Activated naive CD4-positive, alpha-beta T cell treated with Interleukin-2 at 50 U/mL for 16 hours (primary cell): ENCODE data around the gene KIAA1755.

ENCODE experiments used
- DNase-seq: peaks from one replicate; pipeline ENCODE4 v3.0.0-alpha.2; 2020

The KIAA1755 gene

GRCh38 chr20:38231531-38232121 lies 28.9 kb downstream of the KIAA1755 start:
- no peak for DNase-seq

- no peak for DNase-seq
These were observed 29.5 kb downstream of the KIAA1755 start for GRCh38 chr20:38230957-38231526.

- no peak for DNase-seq
These were observed 30.3 kb downstream of the KIAA1755 start for GRCh38 chr20:38230253-38230551.

DNA sequence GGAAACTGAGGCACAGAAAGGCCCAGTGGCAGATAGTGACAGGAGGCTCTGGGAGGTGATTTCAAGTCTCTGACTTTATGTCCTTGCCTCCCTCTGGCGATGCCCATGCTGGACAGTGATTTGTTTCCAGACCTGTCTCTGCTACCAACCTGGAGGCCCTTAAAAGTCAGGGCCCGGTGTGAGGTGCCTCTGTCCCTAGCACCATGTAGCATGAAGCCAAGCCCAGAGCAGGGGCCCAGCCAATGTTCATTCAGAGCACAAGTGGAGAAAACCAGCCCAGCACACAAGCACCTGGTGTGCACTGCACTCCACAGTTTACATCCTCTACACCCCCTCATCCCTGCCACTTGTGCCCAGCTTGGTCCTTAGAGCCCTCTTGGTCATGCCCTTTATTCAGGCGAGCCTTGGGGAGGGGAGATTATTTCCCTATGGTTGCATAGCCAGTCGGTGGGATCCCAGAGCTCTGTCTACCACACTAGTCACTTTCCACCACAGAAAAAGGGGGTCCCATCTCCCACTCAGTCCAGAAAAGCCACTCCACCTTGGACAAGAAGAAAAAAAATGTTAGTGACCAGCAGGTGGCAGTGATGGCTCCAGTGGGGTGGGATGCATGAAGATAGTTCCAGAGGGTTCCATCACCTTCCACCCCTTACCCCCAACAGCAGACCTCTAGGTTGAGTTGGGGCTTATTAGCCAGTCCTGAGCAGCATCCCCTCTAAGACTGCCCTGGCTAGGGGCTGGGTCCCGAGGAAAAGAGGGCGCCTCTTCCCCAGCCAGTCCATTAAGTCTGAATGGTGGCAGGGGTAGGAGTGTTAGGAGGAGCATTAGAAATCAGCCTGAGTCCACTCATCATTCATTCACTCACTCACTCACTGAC lies 30.9 kb downstream of the KIAA1755 start:
- no peak for DNase-seq

DNA sequence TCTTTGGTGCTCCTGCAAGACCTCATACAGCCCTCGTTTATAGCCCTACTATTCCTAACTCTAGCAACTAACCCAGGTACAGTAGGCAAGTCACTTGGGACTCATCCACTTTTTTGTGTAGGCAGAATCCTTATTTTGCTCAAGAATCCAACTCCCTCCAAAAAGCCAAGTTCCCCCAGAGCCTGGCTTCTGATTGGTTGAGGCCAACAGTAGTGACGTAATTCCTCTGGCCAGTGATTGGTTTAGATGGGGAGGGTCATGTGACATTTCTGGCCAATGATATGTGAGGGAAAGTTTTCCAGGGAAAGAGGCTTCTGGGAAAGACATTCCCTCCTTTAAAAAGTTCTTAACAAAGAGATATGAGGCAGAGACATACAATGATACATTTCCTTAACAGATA lies 32.1 kb downstream of the KIAA1755 start:
- no peak for DNase-seq

GRCh38 chr20:38227420-38228360 lies 32.8 kb downstream of the KIAA1755 start:
- DNase-seq: no peak

DNA sequence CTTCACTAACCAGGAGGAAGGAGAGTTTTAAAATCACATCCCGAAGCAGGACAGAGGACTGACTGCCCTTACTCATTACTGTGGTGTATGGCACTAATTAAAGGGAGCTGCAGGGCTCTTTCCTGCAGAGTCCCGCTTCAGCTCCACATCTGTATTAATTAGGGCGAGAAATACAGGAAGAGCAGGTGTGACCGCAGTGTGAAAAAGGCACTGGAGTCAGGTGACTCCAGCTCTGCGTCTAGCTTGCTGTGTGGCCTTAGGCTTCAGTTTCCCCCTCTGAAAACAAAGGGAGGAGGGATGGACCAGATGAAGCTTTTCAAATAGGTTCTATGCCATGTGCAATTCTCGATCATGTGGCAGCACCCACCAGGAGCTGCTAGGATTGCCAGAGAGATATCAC lies 34.0 kb downstream of the KIAA1755 start:
- DNase-seq: no peak

- DNase-seq: no peak
These were observed 34.7 kb downstream of the KIAA1755 start for GRCh38 chr20:38225900-38226263.

- DNase-seq: no peak
These were observed 35.2 kb downstream of the KIAA1755 start for GRCh38 chr20:38225240-38225899.

- DNase-seq: no peak
These were observed 36.0 kb downstream of the KIAA1755 start for GRCh38 chr20:38224531-38224930.

GRCh38 chr20:38223743-38224100 lies 36.8 kb downstream of the KIAA1755 start:
- DNase-seq: no peak

DNA sequence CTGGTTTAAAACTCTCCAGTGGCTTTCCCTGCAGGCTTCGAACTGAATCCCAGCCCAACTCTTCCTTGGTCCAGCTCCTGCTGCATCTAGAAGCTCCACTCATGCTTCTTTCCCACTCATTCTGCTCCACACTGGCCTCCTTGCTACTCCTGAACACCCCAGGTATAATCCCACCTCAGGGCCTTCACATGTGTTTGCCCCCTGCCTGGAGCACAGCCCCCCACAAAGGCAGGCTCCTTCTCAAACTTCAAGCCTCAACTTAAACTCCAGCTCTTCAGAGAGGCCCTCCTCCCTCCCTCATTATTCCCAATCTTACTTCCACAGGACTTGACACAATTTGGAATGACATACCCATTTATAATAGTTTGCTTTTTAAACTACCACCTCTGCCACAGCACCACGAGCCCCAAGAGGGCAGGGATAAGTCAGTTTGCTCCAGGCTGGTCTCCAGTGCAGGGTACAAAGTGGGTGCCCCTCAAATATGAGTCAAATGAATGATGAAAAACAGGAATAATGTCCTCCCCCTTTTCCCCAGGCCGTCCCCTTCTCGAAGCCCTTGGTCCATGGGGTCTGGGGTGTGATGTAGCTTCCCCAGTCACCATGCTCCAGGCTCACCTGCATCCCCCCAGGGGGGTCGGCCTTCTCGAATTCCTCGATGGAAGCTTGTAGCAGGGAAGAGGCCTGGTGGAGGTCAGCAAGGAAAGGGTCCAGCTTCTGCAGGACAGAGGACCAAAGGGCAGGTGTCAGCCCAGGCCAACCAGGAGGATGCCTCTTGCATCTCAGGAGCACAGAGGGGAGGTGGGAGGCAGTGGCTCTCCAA lies 37.4 kb downstream of the KIAA1755 start:
- DNase-seq: no peak

DNA sequence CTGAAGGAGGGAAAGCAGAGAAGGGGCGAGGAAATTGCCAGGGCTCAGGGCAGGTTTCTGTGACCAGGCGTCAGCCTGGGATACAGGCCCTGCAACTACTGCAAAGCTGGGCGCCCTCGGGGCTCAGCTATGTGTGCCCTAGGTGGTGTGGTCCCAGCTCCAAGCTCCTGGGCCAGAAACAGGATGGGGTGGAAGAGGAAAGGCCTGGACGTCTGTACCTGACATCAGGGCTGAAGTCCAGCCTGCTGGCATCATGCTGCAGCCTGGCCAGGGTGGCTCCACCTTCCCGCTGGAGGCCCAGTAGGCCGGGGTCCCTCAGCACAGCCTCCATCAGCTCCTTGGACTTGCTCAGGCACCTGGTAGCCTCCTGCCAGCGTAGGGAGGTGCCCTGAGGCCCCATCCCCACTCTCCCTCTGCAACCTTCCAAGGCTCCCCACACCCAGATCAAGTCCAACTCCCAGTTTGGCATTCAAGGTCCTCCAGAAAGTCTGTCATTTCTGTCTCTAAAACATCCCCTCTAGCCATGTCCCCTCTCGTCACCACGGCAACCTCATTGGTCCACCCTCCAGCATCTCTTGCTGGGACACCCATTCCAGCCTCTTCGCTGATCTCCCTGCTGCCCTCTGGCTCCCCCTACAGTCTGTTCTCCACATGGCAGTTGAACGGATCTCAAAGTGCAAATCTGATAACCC lies 38.2 kb downstream of the KIAA1755 start:
- DNase-seq: peak; percentile 57

- DNase-seq: peak; percentile 70
These were observed 39.4 kb downstream of the KIAA1755 start for GRCh38 chr20:38221119-38221589.

- no peak for DNase-seq
These were observed 39.9 kb downstream of the KIAA1755 start for GRCh38 chr20:38220587-38221118.

GRCh38 chr20:38219006-38219950 lies 41.3 kb downstream of the KIAA1755 start:
- no peak for DNase-seq

GRCh38 chr20:38218566-38218885 lies 42.0 kb downstream of the KIAA1755 start:
- no peak for DNase-seq

DNA sequence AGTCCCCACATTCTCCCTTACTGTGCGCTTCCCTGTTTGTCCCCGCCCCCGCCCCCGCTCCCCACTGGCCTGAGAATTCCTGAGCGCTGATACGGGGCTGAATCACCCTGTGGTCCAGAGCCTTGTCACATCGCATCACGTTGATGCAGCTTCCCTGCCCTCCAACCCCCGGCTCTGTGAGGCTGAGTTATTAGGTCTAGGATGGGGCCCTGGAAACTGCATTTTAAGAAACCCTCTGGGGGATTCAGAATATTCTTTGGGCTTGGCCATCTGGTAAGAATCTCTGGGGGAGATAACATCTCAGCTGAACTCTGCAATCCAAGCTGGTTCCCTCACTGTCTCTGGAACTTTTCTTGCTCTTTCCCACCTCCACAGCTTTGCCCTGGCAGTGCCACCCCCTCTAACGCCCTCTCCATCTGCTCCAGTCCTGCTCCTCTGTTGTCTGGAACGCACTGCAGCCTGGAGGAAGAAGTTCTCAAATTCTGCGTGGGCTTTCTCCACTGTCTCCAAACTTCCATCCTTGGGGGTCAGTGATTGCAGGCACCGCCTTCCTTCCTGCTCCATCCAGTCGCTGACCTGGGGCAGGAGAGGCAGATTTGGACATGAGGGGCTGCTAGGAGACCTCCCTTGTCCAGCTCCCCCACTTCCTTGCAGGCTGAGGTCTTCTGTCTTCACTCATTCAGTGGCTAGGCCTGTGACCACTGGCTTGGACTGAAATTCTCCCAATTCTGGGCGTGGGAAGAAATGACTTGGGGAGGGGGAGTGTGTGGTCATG lies 42.6 kb downstream of the KIAA1755 start:
- DNase-seq: no peak
